Measurements from ENCODE around the gene TFEC.
"Not testable (repeated sequence)": the region's sequence is repeated elsewhere in the genome, so short reads cannot be mapped to it uniquely, and the experiment has no call there.

Gene TFEC

GRCh38 chr7:116030651-116031276 is at the start of gene TFEC:
Gene TFEC, minus strand, starts transcription at chr7:116030763. Its CDS starts 46,322 bp downstream, at chr7:115984441.
- DNase-seq: no peak

GRCh38 chr7:116075351-116076145 is 45.0 kb upstream of the TFEC start:
- no peak for DNase-seq

- no peak for DNase-seq
These were observed 41.1 kb upstream of the TFEC start for GRCh38 chr7:116071629-116072028.

- DNase-seq: no peak
These were observed 33.6 kb upstream of the TFEC start for GRCh38 chr7:116064179-116064578.

- no peak for DNase-seq
These were observed 32.1 kb upstream of the TFEC start for GRCh38 chr7:116062666-116063065.

- DNase-seq: no peak
These were observed 21.4 kb upstream of the TFEC start for GRCh38 chr7:116052006-116052405.

GRCh38 chr7:116047261-116047660 is 16.7 kb upstream of the TFEC start:
- DNase-seq: not testable (repeated sequence)

- DNase-seq: no peak
These were observed 15.0 kb upstream of the TFEC start for GRCh38 chr7:116045532-116045931.

- no peak for DNase-seq
These were observed 11.1 kb upstream of the TFEC start for GRCh38 chr7:116041615-116042014.

GRCh38 chr7:116037401-116037800 is 6.8 kb upstream of the TFEC start:
- no peak for DNase-seq

GRCh38 chr7:116034411-116034810 is 3.8 kb upstream of the TFEC start:
- no peak for DNase-seq

GRCh38 chr7:116032886-116033285 is 2.3 kb upstream of the TFEC start:
- DNase-seq: no peak

- no peak for DNase-seq
These were observed 1.8 kb downstream of the TFEC start for GRCh38 chr7:116028787-116029186.

GRCh38 chr7:116027786-116028185 is 2.8 kb downstream of the TFEC start:
- no peak for DNase-seq

GRCh38 chr7:116024826-116025809 is 5.4 kb downstream of the TFEC start:
- DNase-seq: no peak

GRCh38 chr7:116021237-116021636 is 9.3 kb downstream of the TFEC start:
- DNase-seq: no peak

GRCh38 chr7:116018731-116019130 is 11.8 kb downstream of the TFEC start:
- no peak for DNase-seq

GRCh38 chr7:116013675-116014074 is 16.9 kb downstream of the TFEC start:
- no peak for DNase-seq

- DNase-seq: no peak
These were observed 19.0 kb downstream of the TFEC start for GRCh38 chr7:116011584-116011983.

GRCh38 chr7:116004762-116005161 is 25.8 kb downstream of the TFEC start:
- not testable (repeated sequence) for DNase-seq

- DNase-seq: no peak
These were observed 33.3 kb downstream of the TFEC start for GRCh38 chr7:115997221-115997620.

GRCh38 chr7:115995701-115996100 is 34.9 kb downstream of the TFEC start:
- no peak for DNase-seq

GRCh38 chr7:115988401-115988800 is 42.2 kb downstream of the TFEC start:
- no peak for DNase-seq
